ENCODE data around the gene MED17. TPM values are rescaled to one million over a fixed set of nuclear protein-coding genes. Genes with fewer than 3 reads are reported as not detected.

Gene MED17
- total RNA-seq, 1 experiment from 2014 or later: 26.9 TPM

DNA sequence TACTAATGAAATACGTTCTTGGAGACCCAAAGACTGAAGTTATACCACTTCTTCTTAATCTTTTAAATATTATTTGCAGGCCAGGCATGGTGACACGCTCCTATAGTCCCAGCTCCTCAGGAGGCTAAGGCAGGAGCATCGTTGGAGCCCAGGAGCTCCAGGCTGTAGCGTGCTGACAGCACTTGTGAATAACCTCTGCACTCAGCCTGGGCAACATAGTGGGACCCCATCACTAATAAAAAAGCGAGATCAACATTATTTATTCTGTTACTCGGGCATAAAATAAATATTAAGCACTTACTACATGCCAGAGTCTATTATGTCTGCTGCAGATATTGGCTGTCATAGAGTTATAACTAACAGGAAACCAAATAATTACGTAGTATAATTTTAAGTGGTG is 720 bp upstream of the MED17 start:
- Histone ChIP-seq H3K27ac (no peak overlapping the region), H3K9me2 (ENCODE audit: insufficient read depth) (no peaks in the 10 kb centered on the region), H4K20me1 (ENCODE audit: insufficient read depth) (peaks cover 36% of the 10 kb centered on the region), H3F3A (ENCODE audit: insufficient read depth, low read depth) (no peaks in the 10 kb centered on the region), H3K27me3 (ENCODE audit: insufficient read depth, low read depth) (no peaks in the 10 kb centered on the region), H2AFZ (peak overlapping the region; percentile 89), H3K79me2 (ENCODE audit: low read depth) (peaks cover 48% of the 10 kb centered on the region), H3K4me1 (replicated peaks; ENCODE audit: insufficient read depth) (peaks cover 30% of the 10 kb centered on the region), H3K36me3 (ENCODE audit: low read depth) (peaks cover 17% of the 10 kb centered on the region), H3K4me2 (peak overlapping the region; percentile 88), H3K9me3 (ENCODE audit: insufficient read depth, low read depth) (no peaks in the 10 kb centered on the region), H3K4me3 (peak overlapping the region; percentile 91)
- BruUV-seq (replicated peaks): no TSS peak
- POLR2A ChIA-PET (ENCODE audit: unreplicated experiment): no interaction called here
- TF ChIP-seq EZH2 (IDR thresholded peaks at IDR 0.05; ENCODE audit: low read depth): no peak
- DNase-seq: no peak
- intact Hi-C loops (cut with micrococcal nuclease; ENCODE audit: unreplicated experiment): no loop called here
- CTCF ChIA-PET: interaction anchor here (1.3 kb wide), 1 partner anchor 42 kb away, joined by 9 read pairs; the partner anchor contains the start of genes C11orf54 and TAF1D

- Histone ChIP-seq H3K27ac (no peak overlapping the region), H3K9me3 (ENCODE audit: insufficient read depth, low read depth) (no peaks in the 10 kb centered on the region), H4K20me1 (ENCODE audit: insufficient read depth) (peaks cover 39% of the 10 kb centered on the region), H3K4me3 (peak overlapping the region; percentile 91), H3K79me2 (ENCODE audit: low read depth) (peaks cover 52% of the 10 kb centered on the region), H3K36me3 (ENCODE audit: low read depth) (peaks cover 20% of the 10 kb centered on the region), H3K4me1 (replicated peaks; ENCODE audit: insufficient read depth) (peaks cover 30% of the 10 kb centered on the region), H3K27me3 (ENCODE audit: insufficient read depth, low read depth) (no peaks in the 10 kb centered on the region), H3F3A (ENCODE audit: insufficient read depth, low read depth) (no peaks in the 10 kb centered on the region), H3K4me2 (peak overlapping the region; percentile 88), H2AFZ (peak overlapping the region; percentile 89), H3K9me2 (ENCODE audit: insufficient read depth) (no peaks in the 10 kb centered on the region)
- BruUV-seq (replicated peaks): TSS peak; percentile 74
- ChIA-PET CTCF (interaction anchor here (0.6 to 1.3 kb wide), 4 partner anchors 27 to 66 kb away, joined by 3 to 9 read pairs (median 3); partner anchors contain the start of genes C11orf54 and TAF1D), POLR2A (ENCODE audit: unreplicated experiment) (interaction anchor here (0.5 to 1.0 kb wide), 5 partner anchors 42 to 1306 kb away, joined by 3 to 13 read pairs (median 12); partner anchors contain the start of genes C11orf54, ENDOD1 and TAF1D)
- intact Hi-C loops (cut with micrococcal nuclease; ENCODE audit: unreplicated experiment): loop anchor here (1.0 kb wide), 1 partner anchor 43 kb away; no protein-coding TSS in a partner anchor
- DNase-seq: no peak
- TF ChIP-seq CTCF (conservative IDR thresholded peaks at IDR 0.05) (peak; percentile 42; the same call in 1 of the 2 replicates), EZH2 (IDR thresholded peaks at IDR 0.05; ENCODE audit: low read depth) (no peak)
Observed at GRCh38 chr11:93783765-93784144, 327 bp upstream of the MED17 start.

DNA sequence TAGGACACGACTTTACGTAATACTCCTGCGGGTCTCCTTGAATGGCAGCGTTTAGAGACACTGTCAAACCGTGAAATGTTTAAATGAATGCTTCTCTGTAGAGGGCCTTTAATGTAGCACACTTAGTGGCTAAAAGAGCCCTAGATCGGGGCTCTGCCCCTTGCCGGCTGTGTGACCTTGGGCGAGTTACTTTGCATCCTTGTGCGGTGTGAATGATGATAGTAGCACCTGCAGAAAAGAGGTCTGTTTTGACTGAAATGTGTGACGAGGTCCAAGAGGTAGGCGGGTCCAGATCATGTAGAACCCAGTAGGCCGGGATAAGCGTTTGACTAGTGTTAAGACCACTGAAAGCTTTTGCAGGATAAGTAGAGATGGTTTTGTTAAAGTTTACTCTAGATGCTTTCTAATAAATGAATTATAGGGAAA is 866 bp downstream of the MED17 start:
- peaks cover 64% of the 10 kb centered on the region for H3K79me2 ChIP-seq (ENCODE audit: low read depth)
- CTCF ChIA-PET: no interaction called here
- H3K36me3 ChIP-seq (ENCODE audit: low read depth): peaks cover 26% of the 10 kb centered on the region
- peak overlapping the region; percentile 91 for H3K4me3 ChIP-seq
- peak overlapping the region; percentile 89 for H2AFZ ChIP-seq
- H3K9me3 ChIP-seq (ENCODE audit: insufficient read depth, low read depth): no peaks in the 10 kb centered on the region
- POLR2A ChIA-PET (ENCODE audit: unreplicated experiment): no interaction called here
- peaks cover 51% of the 10 kb centered on the region for H4K20me1 ChIP-seq (ENCODE audit: insufficient read depth)
- BruUV-seq (replicated peaks): no TSS peak
- intact Hi-C loops (cut with micrococcal nuclease; ENCODE audit: unreplicated experiment): loop anchor here (1.0 kb wide), 1 partner anchor 45 kb away; no protein-coding TSS in a partner anchor
- H3K9me2 ChIP-seq (ENCODE audit: insufficient read depth): no peaks in the 10 kb centered on the region
- no peaks in the 10 kb centered on the region for H3F3A ChIP-seq (ENCODE audit: insufficient read depth, low read depth)
- H3K27ac ChIP-seq: peak overlapping the region; percentile 82
- TF ChIP-seq EZH2 (IDR thresholded peaks at IDR 0.05; ENCODE audit: low read depth) (no peak), CTCF (conservative IDR thresholded peaks at IDR 0.05) (peak; percentile 38; the same call in 1 of the 2 replicates)
- peak overlapping the region; percentile 88 for H3K4me2 ChIP-seq
- H3K27me3 ChIP-seq (ENCODE audit: insufficient read depth, low read depth): no peaks in the 10 kb centered on the region
- peaks cover 30% of the 10 kb centered on the region for H3K4me1 ChIP-seq (replicated peaks; ENCODE audit: insufficient read depth)
- no peak for DNase-seq
